GM23338 (cell line): ENCODE results near the gene ALDOA. TPM values are rescaled to one million over a fixed set of nuclear protein-coding genes. Genes with fewer than 3 reads are reported as not detected.
A peak's percentile ranks its signal among the peaks of the same experiment; 100 is the strongest.

ENCODE experiments used
- ATAC-seq: fragments of 200-7000 bp; cut with Tn5 transposase; 3 replicates; pipeline ENCODE4 v1.9.1; 2020
- DNase-seq: peaks from one replicate; pipeline ENCODE4 v3.0.0-alpha.2; 2015; ENCODE audit warnings: low spot score
- H2AFZ ChIP-seq: fragments of 200-600 bp; sonication (generic); 2 replicates; pipeline ENCODE4 v1.8.0; 2016; ENCODE audit warnings: antibody characterized with exemption, mild to moderate bottlenecking, moderate library complexity
- H3F3A ChIP-seq: fragments of 200-600 bp; sonication (generic); replicated peaks from 2 replicates; pipeline ENCODE4 v1.8.0; 2017; ENCODE audit warnings: antibody characterized with exemption, mixed run types, low read depth
- H3K27ac ChIP-seq: fragments of 200-600 bp; sonication (generic); 2 replicates; pipeline ENCODE4 v1.6.1; 2016; ENCODE audit warnings: low read depth
- H3K27me3 ChIP-seq: fragments of 200-600 bp; sonication (generic); 2 replicates; pipeline ENCODE4 v1.8.0; 2016; ENCODE audit warnings: mild to moderate bottlenecking, mixed run types, moderate library complexity; ENCODE audit not compliant: insufficient read depth
- H3K36me3 ChIP-seq: fragments of 200-600 bp; sonication (generic); 2 replicates; pipeline ENCODE4 v1.8.0; 2016; ENCODE audit warnings: mild to moderate bottlenecking; ENCODE audit not compliant: insufficient read depth
- H3K4me1 ChIP-seq: fragments of 200-600 bp; sonication (generic); 2 replicates; pipeline ENCODE4 v1.8.0; 2016; ENCODE audit warnings: mild to moderate bottlenecking, moderate library complexity; ENCODE audit not compliant: insufficient read depth
- H3K4me2 ChIP-seq: fragments of 200-600 bp; sonication (generic); 2 replicates; pipeline ENCODE4 v1.7.1; 2017; ENCODE audit warnings: mixed run types
- H3K4me3 ChIP-seq: fragments of 200-600 bp; sonication (generic); 2 replicates; pipeline ENCODE4 v1.6.1; 2016; ENCODE audit warnings: mixed run types
- H3K79me2 ChIP-seq: fragments of 200-600 bp; sonication (generic); replicated peaks from 2 replicates; pipeline ENCODE4 v1.8.0; 2017; ENCODE audit warnings: mild to moderate bottlenecking; ENCODE audit not compliant: insufficient read depth
- H3K9me2 ChIP-seq: fragments of 200-600 bp; sonication (generic); 2 replicates; pipeline ENCODE4 v1.8.0; 2017; ENCODE audit not compliant: insufficient read depth
- H4K20me1 ChIP-seq: fragments of 200-600 bp; sonication (generic); replicated peaks from 2 replicates; pipeline ENCODE4 v1.8.0; 2017; ENCODE audit warnings: mild to moderate bottlenecking; ENCODE audit not compliant: insufficient read depth
- H3K27ac Mint-ChIP-seq: 2 replicates; pipeline ENCODE4 v1.8.0; 2020; ENCODE audit warnings: inconsistent platforms, mild to moderate bottlenecking, moderate library complexity, mixed read lengths
- H3K27me3 Mint-ChIP-seq: 3 replicates; pipeline ENCODE4 v1.8.0; 2022; ENCODE audit warnings: low read depth, mild to moderate bottlenecking, moderate library complexity, mixed read lengths, inconsistent platforms; ENCODE audit not compliant: insufficient read depth, poor library complexity
- H3K36me3 Mint-ChIP-seq: 3 replicates; pipeline ENCODE4 v1.8.0; 2021; ENCODE audit warnings: low read depth, mild to moderate bottlenecking, inconsistent platforms, moderate library complexity, mixed read lengths
- H3K4me1 Mint-ChIP-seq: 3 replicates; pipeline ENCODE4 v1.8.0; 2020; ENCODE audit warnings: mild to moderate bottlenecking, inconsistent platforms, mixed read lengths
- H3K4me3 Mint-ChIP-seq: 3 replicates; pipeline ENCODE4 v1.8.0; 2021; ENCODE audit warnings: moderate library complexity, mild to moderate bottlenecking, inconsistent platforms, mixed read lengths
- H3K9me3 Mint-ChIP-seq: 3 replicates; pipeline ENCODE4 v1.8.0; 2020; ENCODE audit warnings: moderate library complexity, mild to moderate bottlenecking, inconsistent platforms, mixed read lengths
- CREB1 ChIP-seq: fragments of 250-450 bp; sonication (Bioruptor Pico); IDR thresholded peaks from 2 replicates; pipeline ENCODE4 v1.5.0; 2020; ENCODE audit warnings: low read depth, mild to moderate bottlenecking, moderate library complexity
- EZH2 ChIP-seq: fragments of 200-600 bp; sonication (generic); IDR thresholded peaks from one replicate; pipeline ENCODE4 v1.8.0; 2017; ENCODE audit warnings: antibody characterized with exemption, mild to moderate bottlenecking, low read depth; ENCODE audit not compliant: unreplicated experiment
- JUNB ChIP-seq: IDR thresholded peaks from one replicate; pipeline ENCODE4 v1.6.1; 2016; ENCODE audit warnings: antibody characterized with exemption; ENCODE audit not compliant: unreplicated experiment
- NANOG ChIP-seq: IDR thresholded peaks from 2 replicates; pipeline ENCODE4 v1.6.1; 2016; ENCODE audit warnings: antibody characterized with exemption, borderline replicate concordance
- POLR2AphosphoS5 ChIP-seq: IDR thresholded peaks from 2 replicates; pipeline ENCODE4 v1.6.1; 2016; ENCODE audit warnings: antibody characterized with exemption, low read depth
- STAT1 ChIP-seq: IDR thresholded peaks from one replicate; pipeline ENCODE4 v1.6.1; 2016; ENCODE audit warnings: antibody characterized with exemption; ENCODE audit not compliant: unreplicated experiment
- ZNF114 ChIP-seq: fragments of 250-450 bp; sonication (Bioruptor Pico); IDR thresholded peaks from 2 replicates; pipeline ENCODE4 v1.5.0; 2020; ENCODE audit warnings: mild to moderate bottlenecking, moderate library complexity
- polyA plus RNA-seq: library from polyadenylated mRNA; unstranded; fragments of >200 nt; fragmentation: Nextera tagmentation; extraction: Ambion mirVana; gene quantifications from 2 replicates; pipeline ENCODE4 v1.2.1, GENCODE V29; 2016
- total RNA-seq: library from RNA; depleted of rRNA; stranded (reverse); fragments of >200 nt; shearing (Covaris generic); gene quantifications from 2 replicates; pipeline ENCODE4 v1.2.3, GENCODE V29; 2014
- TF ChIP-seq, protein P1 (sequence below): IDR thresholded peaks from 2 replicates; pipeline ENCODE4 v1.6.1; 2016; ENCODE audit warnings: antibody characterized with exemption
- TF ChIP-seq, protein P2 (sequence below), 2 experiments: fragments of 200-600 bp in 1 of 2; sonication (generic) in 1 of 2; conservative IDR thresholded peaks; 2 replicates each; pipeline versions ENCODE4 v1.5.1 to v1.6.1; 2016 to 2017; ENCODE audit warnings: antibody characterized with exemption in 2 of 2, low read depth in 2 of 2, mild to moderate bottlenecking in 2 of 2, moderate library complexity in 1 of 2
- TF ChIP-seq, protein P3 (sequence below): fragments of 250-450 bp; sonication (Bioruptor Pico); IDR thresholded peaks from 2 replicates; pipeline ENCODE4 v1.5.0; 2020; ENCODE audit warnings: mild to moderate bottlenecking, moderate library complexity

Gene ALDOA
- total and polyA plus RNA-seq, 2 experiments from 2014 or later = 1,054 to 1,306 TPM

DNA sequence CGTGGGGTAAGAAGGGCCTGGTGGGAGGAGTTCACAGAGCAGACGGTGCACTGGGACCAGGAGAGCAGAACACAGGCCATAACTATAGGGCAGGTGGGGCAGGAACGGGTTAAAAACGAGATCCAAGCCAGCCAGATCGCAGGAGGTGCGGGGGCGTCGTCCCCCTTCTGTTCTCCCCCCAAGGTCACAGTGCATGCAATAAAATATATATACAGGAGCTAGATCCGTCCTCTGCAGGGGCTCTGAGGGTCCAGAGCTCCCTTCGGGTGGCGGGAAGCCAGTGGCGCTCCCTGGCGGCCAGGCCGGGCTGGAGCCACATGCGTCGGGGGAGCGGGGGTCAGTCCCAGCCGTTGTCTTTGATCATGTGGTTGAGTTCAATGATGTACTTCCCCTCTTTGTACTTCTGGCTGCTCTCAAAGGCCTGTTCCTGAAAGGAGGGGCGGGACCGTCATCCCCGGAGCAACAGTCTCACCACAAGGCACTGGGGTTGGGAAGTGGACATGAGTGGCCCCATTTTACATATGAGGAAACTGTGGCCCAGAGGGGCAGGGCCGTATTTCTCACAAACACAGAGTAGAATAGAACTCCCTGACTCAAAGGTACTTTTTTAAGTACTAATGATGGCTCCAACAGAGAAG lies 26.9 kb downstream of the ALDOA start:
- TF ChIP-seq CREB1 (CRISPR knock-in tag) (peak; percentile 42), JUNB (no peak), ZNF114 (CRISPR knock-in tag) (0 out of 2 replicates have a peak, but pooled peaks have one; percentile 61), POLR2AphosphoS5 (peak; percentile 19)
- TF ChIP-seq, protein P1, sequence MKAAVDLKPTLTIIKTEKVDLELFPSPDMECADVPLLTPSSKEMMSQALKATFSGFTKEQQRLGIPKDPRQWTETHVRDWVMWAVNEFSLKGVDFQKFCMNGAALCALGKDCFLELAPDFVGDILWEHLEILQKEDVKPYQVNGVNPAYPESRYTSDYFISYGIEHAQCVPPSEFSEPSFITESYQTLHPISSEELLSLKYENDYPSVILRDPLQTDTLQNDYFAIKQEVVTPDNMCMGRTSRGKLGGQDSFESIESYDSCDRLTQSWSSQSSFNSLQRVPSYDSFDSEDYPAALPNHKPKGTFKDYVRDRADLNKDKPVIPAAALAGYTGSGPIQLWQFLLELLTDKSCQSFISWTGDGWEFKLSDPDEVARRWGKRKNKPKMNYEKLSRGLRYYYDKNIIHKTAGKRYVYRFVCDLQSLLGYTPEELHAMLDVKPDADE = no peak
- TF ChIP-seq, protein P2, sequence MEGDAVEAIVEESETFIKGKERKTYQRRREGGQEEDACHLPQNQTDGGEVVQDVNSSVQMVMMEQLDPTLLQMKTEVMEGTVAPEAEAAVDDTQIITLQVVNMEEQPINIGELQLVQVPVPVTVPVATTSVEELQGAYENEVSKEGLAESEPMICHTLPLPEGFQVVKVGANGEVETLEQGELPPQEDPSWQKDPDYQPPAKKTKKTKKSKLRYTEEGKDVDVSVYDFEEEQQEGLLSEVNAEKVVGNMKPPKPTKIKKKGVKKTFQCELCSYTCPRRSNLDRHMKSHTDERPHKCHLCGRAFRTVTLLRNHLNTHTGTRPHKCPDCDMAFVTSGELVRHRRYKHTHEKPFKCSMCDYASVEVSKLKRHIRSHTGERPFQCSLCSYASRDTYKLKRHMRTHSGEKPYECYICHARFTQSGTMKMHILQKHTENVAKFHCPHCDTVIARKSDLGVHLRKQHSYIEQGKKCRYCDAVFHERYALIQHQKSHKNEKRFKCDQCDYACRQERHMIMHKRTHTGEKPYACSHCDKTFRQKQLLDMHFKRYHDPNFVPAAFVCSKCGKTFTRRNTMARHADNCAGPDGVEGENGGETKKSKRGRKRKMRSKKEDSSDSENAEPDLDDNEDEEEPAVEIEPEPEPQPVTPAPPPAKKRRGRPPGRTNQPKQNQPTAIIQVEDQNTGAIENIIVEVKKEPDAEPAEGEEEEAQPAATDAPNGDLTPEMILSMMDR (conservative IDR thresholded peaks at IDR 0.05; ENCODE audit: low read depth in 2 of 2) = peak; percentile 86 to 89
- peaks cover 13% of the 10 kb centered on the region for H3K9me3 Mint-ChIP-seq
- H3K27ac ChIP-seq = peak overlapping the region; percentile 80; the same call in 1 of the 2 replicates
- H3K9me2 ChIP-seq = no peaks in the 10 kb centered on the region
- H3K36me3 Mint-ChIP-seq = peaks cover 29% of the 10 kb centered on the region
- 0 out of 2 replicates have a peak, but pooled peaks cover 3% of the 10 kb centered on the region for H3K27me3 ChIP-seq
- H3K4me2 ChIP-seq = peak overlapping the region; percentile 99
- H3K4me1 Mint-ChIP-seq = peaks cover 20% of the 10 kb centered on the region
- peak overlapping the region; percentile 92 for H3K4me3 ChIP-seq
- peaks cover 14% of the 10 kb centered on the region for H3K4me1 ChIP-seq
- H3F3A ChIP-seq = peaks cover 40% of the 10 kb centered on the region
- H3K36me3 ChIP-seq = no peaks in the 10 kb centered on the region; the same call in 1 of the 2 replicates
- peak overlapping the region; percentile 88 for H3K4me3 Mint-ChIP-seq
- H2AFZ ChIP-seq = peak overlapping the region; percentile 97; the same call in 1 of the 2 replicates
- ATAC-seq (peak; percentile 51), DNase-seq (peak; percentile 94)
- H3K27me3 Mint-ChIP-seq = peaks cover 29% of the 10 kb centered on the region
- H3K27ac Mint-ChIP-seq = peak overlapping the region; percentile 85
- H4K20me1 ChIP-seq = no peaks in the 10 kb centered on the region
- H3K79me2 ChIP-seq = 0 out of 2 replicates have a peak, but pooled peaks cover 8% of the 10 kb centered on the region

DNA sequence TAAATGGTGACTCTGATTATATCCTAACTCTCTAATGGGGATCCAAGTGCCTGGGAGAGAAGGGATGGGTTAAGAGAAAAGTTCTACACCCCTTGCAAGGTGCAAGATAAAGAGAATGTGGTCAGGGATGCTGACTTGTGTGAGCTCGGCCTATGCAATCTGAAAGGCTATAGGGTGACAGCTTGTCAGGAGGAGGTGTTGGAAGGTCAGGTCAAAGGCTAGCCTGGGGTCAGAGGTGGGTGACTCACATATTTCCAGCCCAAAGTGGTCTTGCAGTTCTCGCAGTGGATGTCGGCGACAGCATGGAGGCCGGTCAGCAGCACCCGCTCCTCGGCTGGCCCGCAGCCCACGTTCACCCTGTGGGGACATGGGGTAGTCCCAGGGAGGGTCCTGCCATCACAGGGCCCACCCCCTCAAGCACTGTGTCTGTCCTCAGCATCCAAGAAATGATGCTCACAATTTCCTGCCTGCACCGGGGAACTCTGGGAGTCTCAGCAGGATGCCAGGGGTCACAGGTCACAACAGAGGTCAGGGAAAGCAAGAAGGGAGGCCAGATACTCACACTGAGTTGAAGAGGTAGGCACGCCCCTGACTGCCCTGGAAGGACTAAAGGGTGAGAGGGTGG lies 29.1 kb downstream of the ALDOA start:
- peak overlapping the region; percentile 57 for H3K4me3 Mint-ChIP-seq
- Histone ChIP-seq H3K4me2 (peak overlapping the region; percentile 86), H3K9me2 (0 out of 2 replicates have a peak, but pooled peaks cover 9% of the 10 kb centered on the region), H3K27ac (peak overlapping the region; percentile 90; the same call in 1 of the 2 replicates), H3K4me3 (peak overlapping the region; percentile 68), H3K36me3 (no peaks in the 10 kb centered on the region; the same call in 1 of the 2 replicates), H3F3A (peaks cover 40% of the 10 kb centered on the region), H3K27me3 (0 out of 2 replicates have a peak, but pooled peaks cover 3% of the 10 kb centered on the region), H2AFZ (no peak overlapping the region), H3K4me1 (peaks cover 14% of the 10 kb centered on the region), H4K20me1 (no peaks in the 10 kb centered on the region), H3K79me2 (0 out of 2 replicates have a peak, but pooled peaks cover 8% of the 10 kb centered on the region)
- H3K27ac Mint-ChIP-seq = peak overlapping the region; percentile 74
- no peak for ATAC-seq
- H3K9me3 Mint-ChIP-seq = peaks cover 30% of the 10 kb centered on the region
- peaks cover 22% of the 10 kb centered on the region for H3K27me3 Mint-ChIP-seq
- H3K4me1 Mint-ChIP-seq = peaks cover 18% of the 10 kb centered on the region
- no peak for DNase-seq
- H3K36me3 Mint-ChIP-seq = peaks cover 40% of the 10 kb centered on the region
- no peak for TF ChIP-seq CREB1 (CRISPR knock-in tag)
- no peak for TF ChIP-seq EZH2
- TF ChIP-seq, protein P3, sequence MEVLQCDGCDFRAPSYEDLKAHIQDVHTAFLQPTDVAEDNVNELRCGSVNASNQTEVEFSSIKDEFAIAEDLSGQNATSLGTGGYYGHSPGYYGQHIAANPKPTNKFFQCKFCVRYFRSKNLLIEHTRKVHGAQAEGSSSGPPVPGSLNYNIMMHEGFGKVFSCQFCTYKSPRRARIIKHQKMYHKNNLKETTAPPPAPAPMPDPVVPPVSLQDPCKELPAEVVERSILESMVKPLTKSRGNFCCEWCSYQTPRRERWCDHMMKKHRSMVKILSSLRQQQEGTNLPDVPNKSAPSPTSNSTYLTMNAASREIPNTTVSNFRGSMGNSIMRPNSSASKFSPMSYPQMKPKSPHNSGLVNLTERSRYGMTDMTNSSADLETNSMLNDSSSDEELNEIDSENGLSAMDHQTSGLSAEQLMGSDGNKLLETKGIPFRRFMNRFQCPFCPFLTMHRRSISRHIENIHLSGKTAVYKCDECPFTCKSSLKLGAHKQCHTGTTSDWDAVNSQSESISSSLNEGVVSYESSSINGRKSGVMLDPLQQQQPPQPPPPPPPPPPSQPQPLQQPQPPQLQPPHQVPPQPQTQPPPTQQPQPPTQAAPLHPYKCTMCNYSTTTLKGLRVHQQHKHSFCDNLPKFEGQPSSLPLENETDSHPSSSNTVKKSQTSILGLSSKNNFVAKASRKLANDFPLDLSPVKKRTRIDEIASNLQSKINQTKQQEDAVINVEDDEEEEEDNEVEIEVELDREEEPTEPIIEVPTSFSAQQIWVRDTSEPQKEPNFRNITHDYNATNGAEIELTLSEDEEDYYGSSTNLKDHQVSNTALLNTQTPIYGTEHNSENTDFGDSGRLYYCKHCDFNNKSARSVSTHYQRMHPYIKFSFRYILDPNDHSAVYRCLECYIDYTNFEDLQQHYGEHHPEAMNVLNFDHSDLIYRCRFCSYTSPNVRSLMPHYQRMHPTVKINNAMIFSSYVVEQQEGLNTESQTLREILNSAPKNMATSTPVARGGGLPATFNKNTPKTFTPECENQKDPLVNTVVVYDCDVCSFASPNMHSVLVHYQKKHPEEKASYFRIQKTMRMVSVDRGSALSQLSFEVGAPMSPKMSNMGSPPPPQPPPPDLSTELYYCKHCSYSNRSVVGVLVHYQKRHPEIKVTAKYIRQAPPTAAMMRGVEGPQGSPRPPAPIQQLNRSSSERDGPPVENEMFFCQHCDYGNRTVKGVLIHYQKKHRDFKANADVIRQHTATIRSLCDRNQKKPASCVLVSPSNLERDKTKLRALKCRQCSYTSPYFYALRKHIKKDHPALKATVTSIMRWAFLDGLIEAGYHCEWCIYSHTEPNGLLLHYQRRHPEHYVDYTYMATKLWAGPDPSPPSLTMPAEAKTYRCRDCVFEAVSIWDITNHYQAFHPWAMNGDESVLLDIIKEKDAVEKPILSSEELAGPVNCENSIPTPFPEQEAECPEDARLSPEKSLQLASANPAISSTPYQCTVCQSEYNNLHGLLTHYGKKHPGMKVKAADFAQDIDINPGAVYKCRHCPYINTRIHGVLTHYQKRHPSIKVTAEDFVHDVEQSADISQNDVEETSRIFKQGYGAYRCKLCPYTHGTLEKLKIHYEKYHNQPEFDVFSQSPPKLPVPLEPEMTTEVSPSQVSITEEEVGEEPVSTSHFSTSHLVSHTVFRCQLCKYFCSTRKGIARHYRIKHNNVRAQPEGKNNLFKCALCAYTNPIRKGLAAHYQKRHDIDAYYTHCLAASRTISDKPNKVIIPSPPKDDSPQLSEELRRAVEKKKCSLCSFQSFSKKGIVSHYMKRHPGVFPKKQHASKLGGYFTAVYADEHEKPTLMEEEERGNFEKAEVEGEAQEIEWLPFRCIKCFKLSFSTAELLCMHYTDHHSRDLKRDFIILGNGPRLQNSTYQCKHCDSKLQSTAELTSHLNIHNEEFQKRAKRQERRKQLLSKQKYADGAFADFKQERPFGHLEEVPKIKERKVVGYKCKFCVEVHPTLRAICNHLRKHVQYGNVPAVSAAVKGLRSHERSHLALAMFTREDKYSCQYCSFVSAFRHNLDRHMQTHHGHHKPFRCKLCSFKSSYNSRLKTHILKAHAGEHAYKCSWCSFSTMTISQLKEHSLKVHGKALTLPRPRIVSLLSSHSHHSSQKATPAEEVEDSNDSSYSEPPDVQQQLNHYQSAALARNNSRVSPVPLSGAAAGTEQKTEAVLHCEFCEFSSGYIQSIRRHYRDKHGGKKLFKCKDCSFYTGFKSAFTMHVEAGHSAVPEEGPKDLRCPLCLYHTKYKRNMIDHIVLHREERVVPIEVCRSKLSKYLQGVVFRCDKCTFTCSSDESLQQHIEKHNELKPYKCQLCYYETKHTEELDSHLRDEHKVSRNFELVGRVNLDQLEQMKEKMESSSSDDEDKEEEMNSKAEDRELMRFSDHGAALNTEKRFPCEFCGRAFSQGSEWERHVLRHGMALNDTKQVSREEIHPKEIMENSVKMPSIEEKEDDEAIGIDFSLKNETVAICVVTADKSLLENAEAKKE (CRISPR knock-in tag) = no peak
- TF ChIP-seq NANOG = no peak
- no peak for TF ChIP-seq STAT1
